Caco-2 (cell line): ENCODE data around the gene CAB39L. TPM values are rescaled to one million over a fixed set of nuclear protein-coding genes. Genes with fewer than 3 reads are reported as not detected.

ENCODE experiments used
- BruUV-seq: library from RNA; stranded (reverse); fragments of 400-500 nt; replicated peaks from 2 replicates; lab custom pipeline; 2021; lab: Mats Ljungman, UMichigan
- CTCF ChIA-PET: fragments of 300-600 bp; sonication (Branson Sonifier 250); formaldehyde crosslinking; loops from one replicate; lab custom pipeline; 2022; ENCODE audit warnings: antibody characterized with exemption; lab: Charles Lee
- POLR2A ChIA-PET: fragments of 300-600 bp; sonication (Branson Sonifier 250); formaldehyde crosslinking; loops from one replicate; lab custom pipeline; 2022; ENCODE audit warnings: antibody characterized with exemption; lab: Charles Lee
- DNase-seq, 2 experiments: peaks; one replicate each; pipeline versions ENCODE4 v3.0.0 to v3.0.0-alpha.2; 2020 to 2022
- H3K27me3 ChIP-seq: replicated peaks from 2 replicates; pipeline ENCODE4 v1.6.0; 2011; ENCODE audit warnings: low read length; ENCODE audit not compliant: control insufficient read depth, insufficient read depth
- H3K36me3 ChIP-seq: 2 replicates; pipeline ENCODE4 v1.5.1; 2011; ENCODE audit warnings: low read length; ENCODE audit not compliant: control insufficient read depth, insufficient read depth
- H3K4me1 ChIP-seq: fragments of 250-450 bp; sonication (Bioruptor Pico); 2 replicates; pipeline ENCODE4 v1.5.1; 2020; ENCODE audit warnings: mild to moderate bottlenecking
- H3K4me3 ChIP-seq: 2 replicates; pipeline ENCODE4 v1.5.1; 2011; ENCODE audit warnings: low read depth, mild to moderate bottlenecking, control low read depth, low read length
- H3K9me3 ChIP-seq: fragments of 250-450 bp; sonication (Bioruptor Pico); 2 replicates; pipeline ENCODE4 v1.5.1; 2020; ENCODE audit warnings: mild to moderate bottlenecking, moderate library complexity
- H3K27ac Mint-ChIP-seq: one replicate; pipeline ENCODE4 v1.8.0; 2022; ENCODE audit warnings: mixed read lengths; ENCODE audit not compliant: unreplicated experiment
- H3K27me3 Mint-ChIP-seq: one replicate; pipeline ENCODE4 v1.8.0; 2022; ENCODE audit warnings: mixed read lengths; ENCODE audit not compliant: insufficient read depth, unreplicated experiment
- H3K36me3 Mint-ChIP-seq: one replicate; pipeline ENCODE4 v1.8.0; 2022; ENCODE audit warnings: mild to moderate bottlenecking, mixed read lengths; ENCODE audit not compliant: insufficient read depth, unreplicated experiment
- H3K4me1 Mint-ChIP-seq: one replicate; pipeline ENCODE4 v1.8.0; 2022; ENCODE audit warnings: low read depth, mixed read lengths; ENCODE audit not compliant: unreplicated experiment
- H3K4me3 Mint-ChIP-seq: one replicate; pipeline ENCODE4 v1.8.0; 2022; ENCODE audit warnings: mild to moderate bottlenecking, moderate library complexity, mixed read lengths; ENCODE audit not compliant: unreplicated experiment
- H3K9me3 Mint-ChIP-seq: one replicate; pipeline ENCODE4 v1.8.0; 2022; ENCODE audit warnings: mixed read lengths; ENCODE audit not compliant: unreplicated experiment
- CTCF ChIP-seq, 2 experiments: fragments of 200-600 bp in 1 of 2; IDR thresholded peaks; 1 replicate in 1 of 2; 2 replicates in 1 of 2; pipeline versions ENCODE4 v1.5.1 to v1.8.0; 2011 to 2022; ENCODE audit warnings: antibody characterized with exemption in 1 of 2, control low read depth in 1 of 2, inconsistent platforms in 1 of 2, low read depth in 1 of 2, low read length in 1 of 2, mild to moderate bottlenecking in 1 of 2, moderate library complexity in 1 of 2; ENCODE audit not compliant: insufficient read depth in 1 of 2, severe bottlenecking in 1 of 2, unreplicated experiment in 1 of 2
- intact Hi-C: fragments of 100-400 bp; cut with micrococcal nuclease; formaldehyde crosslinking; loops from one replicate; pipeline ENCODE4 v1.10.0; 2022; ENCODE audit not compliant: unreplicated experiment
- total RNA-seq: library from RNA; stranded (reverse); gene quantifications from 2 replicates; pipeline ENCODE4 v1.2.3, GENCODE V29; 2022

CAB39L gene
- total RNA-seq, 1 experiment from 2014 or later, result 40.6 TPM

GRCh38 chr13:49428041-49428763 lies 15.7 kb downstream of the CAB39L start:
- no peak for TF ChIP-seq CTCF (IDR thresholded peaks at IDR 0.05; ENCODE audit: insufficient read depth in 1 of 2, low read depth in 1 of 2, low read length in 1 of 2, severe bottlenecking in 1 of 2, unreplicated experiment in 1 of 2)
- no TSS peak for BruUV-seq
- no peak overlapping the region for H3K4me3 ChIP-seq
- no peaks in the 10 kb centered on the region for H3K27me3 ChIP-seq
- Mint-ChIP-seq H3K36me3 (no peaks in the 10 kb centered on the region), H3K27ac (no peak overlapping the region), H3K4me3 (no peak overlapping the region), H3K27me3 (no peaks in the 10 kb centered on the region), H3K9me3 (no peaks in the 10 kb centered on the region), H3K4me1 (no peaks in the 10 kb centered on the region)
- H3K36me3 ChIP-seq, result no peaks in the 10 kb centered on the region
- no peak for DNase-seq
- intact Hi-C loops, result no loop called here
- H3K4me1 ChIP-seq, result no peaks in the 10 kb centered on the region
- ChIA-PET POLR2A (interaction anchor here (1.6 kb wide), 1 partner anchor 16 kb away, joined by 6 read pairs; the partner anchor contains the start of genes CAB39L and SETDB2), CTCF (interaction anchor here (1.3 kb wide), 1 partner anchor 146 kb away, joined by 3 read pairs; no protein-coding TSS in a partner anchor)
- H3K9me3 ChIP-seq, result no peaks in the 10 kb centered on the region

- POLR2A ChIA-PET, result no interaction called here
- TF ChIP-seq CTCF (IDR thresholded peaks at IDR 0.05; ENCODE audit: insufficient read depth in 1 of 2, low read depth in 1 of 2, low read length in 1 of 2, severe bottlenecking in 1 of 2, unreplicated experiment in 1 of 2), result no peak
- intact Hi-C loops, result loop anchor here (5.0 kb wide), 1 partner anchor 122 kb away; no protein-coding TSS in a partner anchor
- DNase-seq, result no peak
- no peaks in the 10 kb centered on the region for H3K27me3 ChIP-seq
- H3K4me3 ChIP-seq, result no peak overlapping the region
- Mint-ChIP-seq H3K4me1 (peaks cover 4% of the 10 kb centered on the region), H3K27ac (no peak overlapping the region), H3K36me3 (no peaks in the 10 kb centered on the region), H3K4me3 (no peak overlapping the region), H3K27me3 (no peaks in the 10 kb centered on the region), H3K9me3 (no peaks in the 10 kb centered on the region)
- no peaks in the 10 kb centered on the region for H3K9me3 ChIP-seq
- CTCF ChIA-PET, result no interaction called here
- no peaks in the 10 kb centered on the region for H3K36me3 ChIP-seq
- H3K4me1 ChIP-seq, result no peaks in the 10 kb centered on the region
- BruUV-seq, result no TSS peak
These were observed 19.8 kb downstream of the CAB39L start for GRCh38 chr13:49424011-49424560.

DNA sequence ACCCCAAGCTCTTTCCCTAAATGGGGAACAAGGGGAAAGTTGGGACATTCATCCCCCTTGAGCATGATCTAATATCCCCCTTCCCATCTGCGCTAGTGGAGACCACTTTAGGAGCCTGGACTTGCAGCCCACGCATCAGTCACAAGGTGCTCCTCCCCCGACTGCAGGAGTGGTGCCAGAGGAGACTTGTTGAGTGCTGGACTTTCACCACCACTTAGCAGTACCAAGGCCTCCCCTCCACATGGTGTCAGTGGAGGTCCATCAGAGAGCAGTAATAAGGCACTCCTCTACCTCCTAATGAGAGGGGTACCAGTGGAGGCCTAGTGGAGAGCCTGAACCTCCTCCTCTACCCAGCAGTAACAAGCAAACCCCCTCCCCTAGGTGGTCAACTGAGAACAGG lies 22.5 kb downstream of the CAB39L start:
- Mint-ChIP-seq H3K27me3 (no peaks in the 10 kb centered on the region), H3K4me1 (peaks cover 4% of the 10 kb centered on the region), H3K9me3 (no peaks in the 10 kb centered on the region), H3K36me3 (no peaks in the 10 kb centered on the region), H3K27ac (no peak overlapping the region), H3K4me3 (no peak overlapping the region)
- peak; percentile 58 to 62 for DNase-seq
- BruUV-seq, result no TSS peak
- H3K9me3 ChIP-seq, result no peaks in the 10 kb centered on the region
- H3K4me3 ChIP-seq, result no peak overlapping the region
- H3K27me3 ChIP-seq, result no peaks in the 10 kb centered on the region
- ChIA-PET POLR2A (no interaction called here), CTCF (no interaction called here)
- no peaks in the 10 kb centered on the region for H3K36me3 ChIP-seq
- peak; percentile 20 to 26 for TF ChIP-seq CTCF (IDR thresholded peaks at IDR 0.05; ENCODE audit: insufficient read depth in 1 of 2, low read depth in 1 of 2, low read length in 1 of 2, severe bottlenecking in 1 of 2, unreplicated experiment in 1 of 2)
- intact Hi-C loops, result loop anchor here (1.0 to 5.0 kb wide), 2 partner anchors 119 to 186 kb away; no protein-coding TSS in a partner anchor
- H3K4me1 ChIP-seq, result no peaks in the 10 kb centered on the region
